Measurements from ENCODE around the gene PIWIL4.
A peak's percentile ranks its signal among the peaks of the same experiment; 100 is the strongest.
"Not testable (repeated sequence)": the region's sequence is repeated elsewhere in the genome, so short reads cannot be mapped to it uniquely, and the experiment has no call there.

Gene PIWIL4

GRCh38 chr11:94586546-94586945 lies 19.4 kb downstream of the PIWIL4 start:
- no peak for DNase-seq

- DNase-seq, result no peak
These were observed 19.8 kb downstream of the PIWIL4 start for GRCh38 chr11:94586978-94587377.

GRCh38 chr11:94588366-94588942 lies 21.3 kb downstream of the PIWIL4 start:
- DNase-seq, result no peak

GRCh38 chr11:94590352-94591041 lies 23.3 kb downstream of the PIWIL4 start:
- no peak for DNase-seq

GRCh38 chr11:94593030-94593429 lies 25.9 kb downstream of the PIWIL4 start:
- DNase-seq, result no peak

- no peak for DNase-seq
These were observed 27.9 kb downstream of the PIWIL4 start for GRCh38 chr11:94595076-94595475.

- DNase-seq, result no peak
These were observed 30.7 kb downstream of the PIWIL4 start for GRCh38 chr11:94597896-94598295.

- no peak for DNase-seq
These were observed 32.3 kb downstream of the PIWIL4 start for GRCh38 chr11:94599510-94599909.

GRCh38 chr11:94602430-94603372 lies 35.5 kb downstream of the PIWIL4 start:
- DNase-seq, result peak; percentile 12

GRCh38 chr11:94603587-94603986 lies 36.4 kb downstream of the PIWIL4 start:
- no peak for DNase-seq

- no peak for DNase-seq
These were observed 37.3 kb downstream of the PIWIL4 start for GRCh38 chr11:94604482-94604881.

GRCh38 chr11:94613120-94613519 lies 46.0 kb downstream of the PIWIL4 start:
- no peak for DNase-seq

- DNase-seq, result peak; percentile 12
These were observed 56.1 kb downstream of the PIWIL4 start for GRCh38 chr11:94623120-94623735.

GRCh38 chr11:94625422-94625821 lies 58.3 kb downstream of the PIWIL4 start:
- not testable (repeated sequence) for DNase-seq

GRCh38 chr11:94627003-94627560 lies 59.9 kb downstream of the PIWIL4 start:
- DNase-seq, result not testable (repeated sequence)

- no peak for DNase-seq
These were observed 62.6 kb downstream of the PIWIL4 start for GRCh38 chr11:94629741-94630140.

GRCh38 chr11:94630221-94630620 lies 63.1 kb downstream of the PIWIL4 start:
- DNase-seq, result no peak

- DNase-seq, result no peak
These were observed 65.2 kb downstream of the PIWIL4 start for GRCh38 chr11:94632356-94632755.

- no peak for DNase-seq
These were observed 67.9 kb downstream of the PIWIL4 start for GRCh38 chr11:94635072-94635471.

- DNase-seq, result no peak
These were observed 69.3 kb downstream of the PIWIL4 start for GRCh38 chr11:94636388-94636949.

- DNase-seq, result no peak
These were observed 71.2 kb downstream of the PIWIL4 start for GRCh38 chr11:94638301-94638901.

- no peak for DNase-seq
These were observed 71.8 kb downstream of the PIWIL4 start for GRCh38 chr11:94638902-94639373.

Data from activated naive CD4-positive, alpha-beta T cell treated with Interleukin-2 at 50 U/mL for 16 hours (primary cell).